Left hindlimb (tissue), 1 donor: Measurements from ENCODE around the gene MVD.
"Not testable (repeated sequence)": the region's sequence is repeated elsewhere in the genome, so short reads cannot be mapped to it uniquely, and the experiment has no call there.

Source experiments
- DNase-seq: peaks from one replicate; pipeline ENCODE4 v3.0.0-alpha.2; 2018

Gene MVD

DNA sequence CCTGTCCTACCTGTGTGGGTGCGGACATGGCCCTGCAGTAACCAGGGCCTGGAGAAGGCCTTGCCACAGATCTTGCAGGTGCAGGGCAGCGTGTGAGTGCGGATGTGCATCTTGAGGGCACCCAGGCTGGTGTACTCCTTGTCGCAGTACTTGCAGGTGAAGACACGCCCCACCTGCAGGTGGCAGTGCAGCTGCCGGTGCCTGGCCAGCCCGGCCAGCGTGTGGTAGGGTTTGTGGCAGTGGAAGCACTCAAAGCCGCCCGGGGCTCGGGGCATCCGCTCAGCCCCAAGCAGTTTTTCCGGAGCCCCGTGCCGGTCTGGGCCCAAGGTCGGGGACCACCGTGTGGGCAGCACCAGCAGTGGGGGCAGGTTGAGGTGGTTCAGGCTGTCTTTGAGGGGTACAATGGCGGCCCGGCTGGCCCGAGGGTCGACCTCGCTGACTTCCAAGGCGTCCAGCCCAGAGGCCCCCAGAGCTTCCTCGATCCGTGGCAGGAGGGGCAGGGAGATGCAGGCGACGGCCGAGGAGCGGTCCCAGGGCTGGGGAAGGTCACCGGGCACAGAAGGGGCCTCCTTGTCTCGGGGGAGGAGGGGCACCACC lies 18.3 kb upstream of the MVD start:
- no peak for DNase-seq

DNA sequence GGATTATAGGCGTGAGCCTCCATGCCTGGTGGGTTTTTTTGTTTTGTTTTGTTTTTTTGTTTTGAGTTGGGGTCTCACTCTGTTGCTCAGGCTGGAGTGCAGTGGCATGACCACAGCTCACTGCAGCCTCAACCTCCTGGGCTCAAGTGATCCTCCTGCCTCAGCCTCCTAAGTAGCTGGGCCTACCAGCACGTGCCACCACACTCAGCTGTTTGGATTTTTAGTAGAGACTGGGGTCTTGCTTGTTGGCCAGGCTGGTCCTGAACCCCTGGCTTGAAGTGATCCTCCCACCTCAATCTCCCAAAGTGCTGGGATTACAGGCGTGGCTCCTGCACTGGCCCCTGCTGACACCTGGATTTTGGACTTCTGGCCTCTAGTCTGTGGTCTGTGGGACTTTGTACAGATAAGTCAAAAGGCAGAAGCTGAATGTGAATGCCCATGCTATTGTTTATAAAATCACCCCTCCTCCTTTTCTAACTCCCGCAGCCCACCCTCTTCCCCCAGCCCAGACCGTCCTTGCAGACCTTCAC lies 17.7 kb upstream of the MVD start:
- DNase-seq, result no peak

DNA sequence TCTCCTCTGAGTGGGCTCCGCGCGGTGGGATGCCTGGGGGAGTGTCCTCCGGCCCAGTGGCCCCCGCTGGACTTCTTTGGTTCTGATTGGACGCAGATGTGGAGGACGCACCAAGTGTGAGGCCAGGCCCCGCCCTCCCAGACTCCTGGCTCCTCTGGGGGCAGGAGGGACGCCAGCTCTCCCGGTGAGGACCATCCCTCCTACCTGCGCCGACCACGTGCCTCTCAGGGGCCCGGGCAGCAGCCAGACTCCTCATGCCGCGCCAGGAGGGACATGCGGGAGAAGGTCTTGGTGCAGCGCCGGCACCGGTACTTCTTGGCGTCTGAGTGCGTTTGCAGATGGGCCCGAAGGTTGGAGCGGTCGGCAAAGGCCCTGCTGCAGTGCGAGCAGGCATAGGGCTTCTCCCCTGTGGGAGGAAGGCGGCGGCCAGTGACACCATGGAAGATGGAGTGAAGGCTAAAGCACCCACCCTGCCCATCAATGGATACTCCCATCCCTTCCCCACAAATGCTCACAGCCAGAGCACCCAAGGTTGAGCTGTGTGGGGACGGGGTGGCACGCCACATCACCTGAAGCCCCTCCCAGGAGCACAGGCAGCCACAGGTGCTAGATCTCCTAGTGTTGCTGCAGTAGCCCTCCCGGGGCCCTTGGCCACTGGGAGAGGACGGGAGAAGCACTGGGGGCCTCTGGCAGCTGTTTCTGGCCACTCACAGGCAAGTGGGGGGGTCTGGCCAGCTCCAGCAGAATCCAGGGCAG lies 15.5 kb upstream of the MVD start:
- no peak for DNase-seq

DNA sequence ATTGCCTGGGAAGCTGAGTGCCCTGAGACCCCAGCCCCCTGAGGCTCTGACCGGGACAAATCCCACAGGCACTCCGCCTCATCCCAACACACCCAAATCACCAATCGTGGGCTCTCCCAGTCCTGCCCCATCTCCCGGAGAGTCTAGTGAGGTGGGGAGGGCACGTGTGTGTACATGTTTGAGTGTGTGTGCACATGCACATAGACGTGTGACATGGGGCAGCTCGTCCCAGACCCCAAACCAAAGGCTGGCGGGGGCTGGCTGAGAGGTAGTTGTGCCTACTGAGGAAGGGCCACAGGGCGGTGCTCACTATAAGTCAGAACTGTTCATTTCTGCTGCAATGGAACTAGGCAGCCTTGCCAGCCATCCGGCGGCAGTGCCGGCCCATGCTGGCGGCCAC lies 14.8 kb upstream of the MVD start:
- DNase-seq, result no peak

DNA sequence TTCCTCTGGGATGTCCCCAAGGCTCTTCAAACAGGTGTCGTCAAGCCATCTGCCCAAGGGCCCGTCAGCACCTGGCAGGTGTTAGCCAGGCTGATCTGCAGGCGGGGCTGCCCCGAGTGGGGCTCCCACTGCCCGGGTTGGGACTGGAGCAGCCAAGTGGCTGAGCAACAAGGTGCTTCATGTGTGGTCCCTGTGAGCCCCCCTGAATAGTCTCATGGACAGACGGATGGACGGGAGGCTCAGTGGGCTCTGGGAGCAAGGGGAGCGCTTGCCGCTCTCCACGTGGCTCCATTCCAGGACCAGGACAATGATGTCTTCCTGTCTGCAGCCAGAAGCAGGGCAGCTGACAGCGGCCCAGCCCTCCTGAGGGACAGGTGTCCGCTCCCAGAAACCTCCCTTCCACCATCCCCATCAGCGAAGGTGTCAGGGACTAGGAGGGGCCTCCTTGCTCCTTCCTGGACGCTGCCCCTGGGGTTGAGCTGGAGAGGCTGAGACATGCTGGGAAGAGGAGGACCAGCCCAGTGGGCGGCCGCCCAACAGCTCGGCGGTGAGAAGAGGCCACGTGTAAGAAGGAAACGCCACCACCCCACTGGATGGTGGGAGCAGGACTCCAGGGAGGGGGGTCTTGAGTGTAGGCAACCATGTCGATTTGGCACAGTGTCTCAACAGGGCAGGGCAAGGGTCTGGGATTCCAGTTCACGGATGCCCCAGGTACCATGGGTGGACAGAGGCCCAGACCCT lies 13.8 kb upstream of the MVD start:
- no peak for DNase-seq

DNA sequence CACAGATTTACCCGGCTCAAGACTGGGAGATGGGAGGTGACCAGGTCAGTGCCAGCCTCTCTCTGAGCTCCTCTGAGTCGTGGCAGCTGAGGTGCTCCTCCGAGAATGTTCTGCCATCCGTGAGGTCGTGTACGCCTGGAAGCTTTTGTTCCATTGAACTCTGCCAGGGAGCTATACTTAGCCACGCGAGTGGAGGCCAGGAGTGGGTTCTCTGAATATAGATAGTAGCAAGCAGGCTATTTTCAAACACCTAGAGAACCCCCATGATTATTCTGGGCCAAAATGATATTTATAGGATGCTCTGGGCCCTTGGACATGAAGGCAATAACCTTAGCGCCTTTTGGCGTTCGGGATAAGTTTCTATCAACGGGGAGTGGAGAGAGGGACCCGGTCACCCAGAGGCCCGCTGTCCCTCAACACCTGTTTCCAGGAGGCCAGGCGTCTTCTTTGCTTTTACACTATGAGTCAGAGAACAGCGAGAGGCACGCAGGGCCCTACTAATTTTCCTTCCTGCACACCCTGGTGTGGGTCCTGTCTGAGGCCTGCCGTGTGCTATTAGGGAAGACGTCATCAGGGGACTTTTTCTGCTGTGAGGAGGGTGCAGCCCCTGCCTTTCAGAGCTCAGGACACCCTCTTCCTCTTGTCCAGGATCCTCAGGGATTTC lies 11.0 kb upstream of the MVD start:
- no peak for DNase-seq

DNA sequence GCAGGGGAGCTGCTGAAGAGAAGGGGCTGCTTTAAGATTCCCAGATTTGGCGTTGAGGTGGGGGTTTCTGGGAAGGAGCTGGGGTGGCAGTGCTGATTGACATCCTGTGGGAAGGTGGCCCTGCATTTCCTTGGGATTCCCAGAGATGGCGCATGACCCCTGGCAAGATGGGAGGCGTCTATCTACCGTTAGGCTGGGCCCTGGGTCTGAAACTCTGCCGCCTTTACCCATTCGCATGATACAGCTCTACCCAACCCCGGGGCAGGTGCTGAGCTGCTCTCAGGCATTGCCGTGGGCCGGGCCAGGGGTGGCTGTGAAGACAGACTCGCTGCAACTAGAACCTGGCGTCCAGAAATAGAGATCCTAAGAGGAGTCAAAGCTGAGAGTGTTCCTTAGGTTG lies 9.9 kb upstream of the MVD start:
- DNase-seq, result no peak

DNA sequence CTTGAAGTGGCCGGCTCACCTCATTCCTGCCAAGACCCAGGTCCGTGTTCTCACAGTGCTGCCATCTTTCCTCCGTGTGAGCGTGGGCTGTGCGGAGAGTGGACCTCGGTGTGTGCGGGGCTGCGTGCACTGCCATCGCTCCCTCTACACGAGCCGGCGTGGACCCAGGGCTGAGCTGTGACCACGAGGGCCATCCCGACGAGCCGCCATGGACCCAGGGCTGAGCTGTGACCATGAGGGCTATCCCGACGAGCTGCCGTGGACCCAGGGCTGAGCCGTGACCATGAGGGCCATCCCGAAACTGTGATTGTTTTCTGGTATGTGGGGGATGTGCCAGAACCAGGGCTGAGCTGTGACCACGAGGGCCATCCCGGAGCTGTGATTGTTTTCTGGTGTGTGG lies 8.9 kb upstream of the MVD start:
- DNase-seq, result no peak

DNA sequence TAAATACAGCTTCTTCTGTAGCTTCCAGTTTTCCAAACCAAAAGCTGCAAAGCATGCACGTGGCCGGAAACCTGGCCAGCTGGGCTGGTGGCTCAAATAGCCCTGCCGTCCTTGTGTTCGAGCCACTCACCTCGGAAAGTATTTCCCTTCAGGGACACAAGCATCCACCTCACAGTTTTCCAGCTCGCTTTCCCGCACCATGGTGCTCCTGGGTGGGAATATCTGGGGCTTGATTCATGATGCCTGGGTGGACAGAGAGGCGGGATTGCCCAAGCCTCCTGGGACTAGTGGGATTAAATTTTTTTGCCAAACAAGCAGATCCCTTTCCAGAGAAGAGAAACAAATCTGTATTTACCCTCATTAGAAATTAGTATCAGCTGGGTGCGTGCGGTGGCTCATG lies 7.1 kb upstream of the MVD start:
- DNase-seq, result no peak

DNA sequence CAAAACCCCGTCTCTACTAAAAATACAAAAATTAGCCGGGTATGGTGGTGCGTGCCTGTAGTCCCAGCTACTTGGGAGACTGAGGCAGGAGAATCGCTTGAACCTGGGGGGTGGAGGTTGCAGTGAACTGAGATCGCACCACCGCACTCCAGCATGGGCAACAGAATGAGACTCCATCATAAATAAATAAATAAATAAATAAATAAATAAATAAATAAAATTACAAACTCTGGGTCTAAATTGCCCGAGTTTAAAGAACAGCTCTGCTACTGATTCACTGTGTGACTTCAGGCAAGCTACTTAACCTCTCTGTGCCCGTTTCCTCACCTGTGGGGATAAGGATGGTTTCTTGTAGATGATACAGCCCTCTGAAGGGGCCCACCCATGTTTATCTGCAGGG lies 6.6 kb upstream of the MVD start:
- DNase-seq, result not testable (repeated sequence)

DNA sequence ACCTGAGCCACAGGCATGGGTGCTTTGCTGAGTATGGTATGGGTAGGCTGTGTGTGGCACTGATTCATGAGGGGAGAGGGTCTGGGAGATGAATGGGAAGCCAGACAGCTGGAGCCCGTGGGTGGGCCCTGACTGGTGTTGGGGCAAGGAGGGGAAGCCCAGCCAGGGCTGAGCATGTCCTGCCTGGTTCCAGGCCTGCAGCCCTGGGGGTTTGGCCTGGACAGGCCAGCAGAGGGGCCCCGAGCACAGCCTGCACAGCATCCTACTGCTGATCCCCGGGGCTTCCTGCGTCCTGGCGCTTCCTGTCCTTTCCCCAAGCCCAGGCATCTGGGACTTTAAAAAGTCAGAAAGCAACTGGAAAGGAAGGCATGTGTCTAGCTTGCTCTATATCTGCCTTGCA lies 4.6 kb upstream of the MVD start:
- DNase-seq, result no peak

DNA sequence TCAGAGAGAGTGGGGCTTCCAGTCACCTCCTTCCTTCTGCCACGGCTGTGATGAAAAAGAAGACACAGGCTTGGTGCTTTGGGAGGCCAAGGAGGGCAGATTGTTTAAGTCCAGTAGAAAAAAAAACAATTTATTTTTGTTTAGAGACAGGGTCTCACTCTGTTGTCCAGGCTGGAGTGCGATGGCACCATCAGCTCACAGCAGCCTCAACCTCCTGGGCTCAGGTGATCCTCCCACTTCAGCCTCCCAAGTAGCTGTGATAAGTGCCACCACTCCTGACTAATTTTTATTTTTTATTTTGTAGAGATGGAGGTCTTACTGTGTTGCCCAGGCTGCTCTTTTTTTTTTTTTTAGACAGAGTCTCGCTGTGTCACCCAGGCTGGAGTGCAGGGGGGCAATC lies 2.7 kb upstream of the MVD start:
- no peak for DNase-seq

DNA sequence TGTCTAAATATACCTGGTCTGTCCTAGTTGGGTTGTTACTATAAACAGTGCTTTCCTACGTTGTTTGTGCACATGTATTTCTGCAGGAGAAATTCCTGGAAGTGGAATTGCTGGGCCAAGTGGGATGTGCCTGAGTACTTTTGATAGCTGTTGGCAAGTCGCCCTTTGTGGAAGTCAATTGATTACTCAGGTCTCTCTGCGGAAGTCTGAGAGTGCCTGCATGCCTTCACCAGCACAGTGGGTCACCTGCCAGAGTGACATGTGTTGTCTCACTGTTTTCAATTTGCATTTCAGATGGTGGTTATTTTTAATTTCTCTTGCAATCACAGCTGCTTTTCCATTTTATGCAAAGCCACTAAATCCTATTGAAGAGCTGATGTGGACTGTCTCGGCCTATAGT lies 2.3 kb upstream of the MVD start:
- DNase-seq, result no peak

DNA sequence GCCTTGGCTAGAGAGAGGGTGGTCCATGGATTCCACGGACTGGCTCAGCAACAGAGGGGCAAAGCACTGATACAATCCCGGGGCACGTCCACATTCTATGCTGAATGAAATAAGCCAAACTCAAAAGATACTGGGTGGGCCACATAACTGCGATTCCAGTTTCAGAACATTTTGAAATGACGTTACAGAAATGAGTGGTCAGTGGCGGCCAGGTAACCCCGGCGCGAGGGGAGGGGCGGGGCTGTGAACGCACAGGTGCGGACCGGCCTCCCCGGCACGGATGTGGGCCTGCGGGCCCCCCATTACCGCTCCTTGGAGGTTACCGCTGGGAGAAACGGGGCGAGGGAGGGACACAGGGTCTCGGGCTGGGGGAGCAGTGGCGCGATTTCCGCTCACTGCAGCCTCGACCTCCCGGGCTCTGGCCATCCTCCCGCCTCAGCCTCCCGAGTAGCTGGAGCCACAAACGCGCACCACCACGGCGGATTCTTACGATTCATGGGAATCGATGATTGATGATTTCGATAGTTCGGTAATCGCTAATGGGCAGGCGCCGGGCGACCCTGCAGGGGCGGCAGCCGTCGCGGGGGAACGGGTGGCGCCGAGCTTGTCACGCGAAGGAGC lies 559 bp downstream of the MVD start:
- no peak for DNase-seq

DNA sequence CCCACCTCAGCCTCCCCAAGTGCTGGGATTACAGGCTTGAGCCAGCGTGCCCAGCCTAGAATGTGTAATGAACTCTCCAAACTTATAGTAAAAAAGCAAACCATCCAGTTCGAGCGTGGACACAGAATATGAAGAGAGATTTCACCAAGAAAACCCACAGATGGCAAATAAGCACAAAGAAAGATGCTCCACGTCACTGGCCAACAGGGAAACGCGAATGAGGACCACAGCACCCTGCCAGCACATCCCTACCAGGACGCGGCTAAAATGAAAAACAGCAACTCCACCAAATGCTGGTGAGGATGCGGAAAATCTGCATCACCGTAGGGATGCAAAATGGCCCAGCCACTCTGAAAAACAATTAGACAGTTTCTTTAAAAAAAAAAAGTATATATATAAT lies 1.4 kb downstream of the MVD start:
- no peak for DNase-seq

DNA sequence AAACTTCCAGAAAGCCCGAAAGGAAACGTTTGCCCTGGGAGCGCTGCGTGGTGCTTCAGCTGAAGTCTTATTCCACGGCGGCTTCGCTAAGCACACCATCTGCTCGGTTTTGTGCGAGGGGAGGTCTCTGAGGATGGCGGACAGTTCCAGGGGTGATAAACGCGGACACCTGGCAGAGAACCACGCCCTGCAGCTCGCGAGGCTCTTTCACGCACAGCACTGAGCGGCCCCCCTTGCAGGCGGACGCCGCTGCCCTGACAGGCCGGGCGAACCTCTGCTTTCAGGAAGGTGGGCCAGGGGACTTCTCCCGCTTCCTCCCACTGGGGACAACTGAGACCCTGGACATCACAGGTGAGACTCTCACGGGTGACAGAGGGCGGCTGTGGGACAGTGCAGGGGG lies 3.7 kb downstream of the MVD start:
- no peak for DNase-seq

DNA sequence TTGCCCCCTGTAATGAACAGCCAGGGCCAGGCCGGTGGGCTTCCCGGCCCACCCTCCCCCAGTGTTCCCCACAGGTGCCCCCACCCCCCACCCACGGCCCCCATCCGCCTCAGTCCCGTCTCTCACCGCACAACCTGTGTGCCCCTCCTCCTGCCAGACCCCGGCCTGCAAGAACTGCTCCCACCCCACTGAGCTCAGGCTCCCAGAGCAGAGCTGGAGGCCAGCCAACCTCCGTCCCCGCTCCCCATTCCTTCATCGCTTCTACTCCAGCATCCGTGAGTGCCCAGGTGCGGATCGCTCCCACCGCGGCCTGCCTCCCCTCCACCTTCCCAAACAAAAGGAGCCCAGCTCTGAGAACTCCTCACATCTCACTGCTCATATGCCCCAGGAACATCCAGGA lies 4.2 kb downstream of the MVD start:
- no peak for DNase-seq

DNA sequence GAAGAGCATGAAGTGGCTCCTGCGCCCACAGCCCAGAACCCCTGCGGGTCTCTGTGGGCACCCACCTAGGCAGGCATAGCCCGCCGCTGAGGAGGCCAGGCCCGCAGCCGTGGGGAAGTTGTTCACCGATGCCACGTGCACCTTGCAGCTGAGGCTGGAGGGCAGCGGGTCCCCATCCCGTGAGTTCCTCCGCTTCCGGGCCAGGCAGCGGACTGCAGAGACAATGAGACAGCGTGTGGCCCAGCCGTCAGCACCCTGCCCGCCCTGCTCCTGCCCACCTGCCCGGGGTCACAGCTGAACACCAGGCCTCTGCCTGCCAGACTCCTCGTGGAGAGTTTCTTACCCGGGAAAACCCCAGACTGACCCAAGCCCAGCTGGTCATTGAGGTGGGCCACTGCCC lies 5.5 kb downstream of the MVD start:
- no peak for DNase-seq

DNA sequence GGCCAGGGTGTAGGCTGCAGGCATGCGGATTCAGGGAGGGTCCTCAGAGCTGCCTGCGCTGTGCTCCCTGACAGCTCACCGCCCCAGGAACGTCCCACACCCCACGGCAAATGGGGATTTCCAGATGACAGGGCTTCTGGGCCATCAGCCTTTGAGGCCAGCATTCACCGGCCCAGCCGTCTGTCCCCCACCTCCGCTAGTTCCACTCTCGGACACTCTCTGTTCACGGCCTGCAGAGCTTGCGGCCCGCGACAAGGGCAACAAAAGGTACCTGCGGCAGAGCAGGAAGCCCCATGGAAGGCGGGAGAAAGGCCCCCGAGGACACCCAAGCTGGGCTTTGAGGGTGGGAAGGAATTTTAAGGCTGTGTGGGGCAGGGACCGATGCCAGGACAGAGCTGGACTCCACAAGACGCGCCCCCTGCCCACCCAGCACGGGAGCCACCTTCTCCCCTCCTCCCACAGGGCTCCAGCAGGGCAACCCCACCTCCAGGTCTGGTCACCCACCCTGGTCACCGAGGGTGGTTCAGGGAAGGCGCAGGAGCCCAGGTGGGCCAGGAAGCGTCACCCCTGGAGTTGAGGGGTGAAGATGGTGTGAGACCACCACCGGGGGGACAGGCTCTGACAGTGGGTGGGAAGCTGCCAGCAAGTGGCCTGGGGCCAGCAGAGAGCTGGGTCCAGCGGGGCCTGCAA lies 6.5 kb downstream of the MVD start:
- no peak for DNase-seq

DNA sequence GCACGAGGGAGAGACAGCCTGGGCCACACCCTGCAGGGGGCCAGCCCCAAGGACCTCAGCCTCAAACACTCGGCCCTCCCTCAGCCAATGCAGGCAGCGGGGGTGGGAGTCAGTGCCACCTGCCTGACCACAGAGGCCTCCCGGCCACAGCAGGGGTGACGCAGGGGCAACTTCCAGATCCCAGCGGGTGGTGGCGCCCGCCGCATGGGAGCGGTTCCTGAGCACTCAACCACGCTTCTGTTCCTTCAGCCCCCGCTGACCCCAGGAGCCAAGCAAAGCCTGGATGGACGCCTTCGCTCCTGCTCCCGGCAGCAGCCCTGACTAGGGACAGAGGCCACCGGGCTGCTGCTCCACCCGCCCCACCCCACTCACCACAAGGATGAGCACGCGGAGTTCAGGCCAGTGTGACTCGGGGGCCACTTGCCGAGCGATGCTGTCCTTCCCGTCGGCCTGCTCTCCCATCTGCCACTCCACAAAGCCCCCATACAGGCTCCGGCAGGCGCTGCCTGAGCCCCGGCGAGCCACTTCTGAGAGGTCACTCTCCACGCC lies 7.1 kb downstream of the MVD start:
- no peak for DNase-seq

DNA sequence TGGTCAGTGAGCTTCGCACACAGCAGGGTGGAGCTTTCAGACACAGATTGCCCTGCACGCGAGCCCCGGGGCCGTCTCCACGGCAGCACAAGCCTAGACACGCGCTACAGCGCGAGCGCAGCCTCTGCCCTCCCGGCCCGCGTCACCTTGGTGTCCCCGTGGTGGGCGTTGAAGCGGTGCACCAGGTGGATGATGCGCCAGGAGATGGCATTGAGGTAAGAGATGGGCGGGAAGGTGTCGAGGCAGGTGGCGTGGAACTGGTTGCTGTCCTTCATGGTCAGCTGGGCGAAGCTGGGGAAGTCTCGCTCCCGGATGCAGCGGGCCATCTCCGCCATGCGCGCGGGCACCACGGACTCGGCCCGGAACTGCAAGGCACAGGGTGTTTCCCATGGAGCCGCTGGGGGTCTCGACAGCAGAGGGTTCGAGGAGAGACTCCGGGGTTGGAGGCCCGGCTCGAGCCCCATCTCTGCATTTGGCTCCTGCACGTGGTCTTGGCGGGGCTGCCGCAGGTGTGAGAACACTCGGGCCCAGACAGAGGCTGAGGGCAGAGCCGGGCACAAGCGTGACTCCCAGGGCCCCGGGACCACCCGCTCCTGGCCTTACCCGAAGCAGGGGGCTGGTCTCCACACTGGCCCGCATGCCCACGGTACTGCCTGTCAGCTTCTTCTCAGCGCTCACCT lies 7.7 kb downstream of the MVD start:
- no peak for DNase-seq
